Islet of Langerhans (tissue), 1 donor: ENCODE measurements around the gene DNAJC30.
"Not testable (repeated sequence)": the region's sequence is repeated elsewhere in the genome, so short reads cannot be mapped to it uniquely, and the experiment has no call there.

Experiments
- FAIRE-seq: peaks from one replicate; lab custom pipeline; 2011; peaks lifted over from hg19 to GRCh38; lab: Jason Lieb, UNC

DNAJC30 gene

GRCh38 chr7:73680501-73680900 is 2.8 kb downstream of the DNAJC30 start:
- FAIRE-seq = no peak

GRCh38 chr7:73679709-73680108 is 3.5 kb downstream of the DNAJC30 start:
- FAIRE-seq = no peak

- no peak for FAIRE-seq
These were observed 4.4 kb downstream of the DNAJC30 start for GRCh38 chr7:73678862-73679261.

- FAIRE-seq = not testable (repeated sequence)
These were observed 7.2 kb downstream of the DNAJC30 start for GRCh38 chr7:73676062-73676461.

- no peak for FAIRE-seq
These were observed 8.7 kb downstream of the DNAJC30 start for GRCh38 chr7:73674468-73675124.

- FAIRE-seq = no peak
These were observed 11.3 kb downstream of the DNAJC30 start for GRCh38 chr7:73671857-73672445.

GRCh38 chr7:73671322-73671661 is 12.0 kb downstream of the DNAJC30 start:
- no peak for FAIRE-seq

GRCh38 chr7:73669858-73670385 is 13.3 kb downstream of the DNAJC30 start:
- FAIRE-seq = no peak

GRCh38 chr7:73669288-73669701 is 14.0 kb downstream of the DNAJC30 start:
- FAIRE-seq = no peak

GRCh38 chr7:73668886-73669230 is 14.4 kb downstream of the DNAJC30 start:
- no peak for FAIRE-seq

- no peak for FAIRE-seq
These were observed 15.0 kb downstream of the DNAJC30 start for GRCh38 chr7:73668103-73668885.

- no peak for FAIRE-seq
These were observed 15.7 kb downstream of the DNAJC30 start, which contains the start of gene VPS37D for GRCh38 chr7:73667344-73668102. Gene VPS37D (plus strand): TSS chr7:73667831. CDS start chr7:73667959, 128 bp downstream.

GRCh38 chr7:73663033-73663432 is 20.2 kb downstream of the DNAJC30 start:
- FAIRE-seq = no peak

- FAIRE-seq = not testable (repeated sequence)
These were observed 22.7 kb downstream of the DNAJC30 start for GRCh38 chr7:73660594-73660993.

- FAIRE-seq = no peak
These were observed 23.3 kb downstream of the DNAJC30 start for GRCh38 chr7:73659983-73660382.

GRCh38 chr7:73655309-73655708 is 27.9 kb downstream of the DNAJC30 start:
- FAIRE-seq = not testable (repeated sequence)

GRCh38 chr7:73652541-73652949 is 30.7 kb downstream of the DNAJC30 start:
- FAIRE-seq = no peak

- FAIRE-seq = no peak
These were observed 32.7 kb downstream of the DNAJC30 start for GRCh38 chr7:73650524-73650923.

GRCh38 chr7:73649576-73649975 is 33.7 kb downstream of the DNAJC30 start:
- no peak for FAIRE-seq

- no peak for FAIRE-seq
These were observed 34.5 kb downstream of the DNAJC30 start for GRCh38 chr7:73648593-73649332.

- no peak for FAIRE-seq
These were observed 35.3 kb downstream of the DNAJC30 start for GRCh38 chr7:73647725-73648592.
